ENCODE results near the gene IGF2BP1.

The IGF2BP1 gene

DNA sequence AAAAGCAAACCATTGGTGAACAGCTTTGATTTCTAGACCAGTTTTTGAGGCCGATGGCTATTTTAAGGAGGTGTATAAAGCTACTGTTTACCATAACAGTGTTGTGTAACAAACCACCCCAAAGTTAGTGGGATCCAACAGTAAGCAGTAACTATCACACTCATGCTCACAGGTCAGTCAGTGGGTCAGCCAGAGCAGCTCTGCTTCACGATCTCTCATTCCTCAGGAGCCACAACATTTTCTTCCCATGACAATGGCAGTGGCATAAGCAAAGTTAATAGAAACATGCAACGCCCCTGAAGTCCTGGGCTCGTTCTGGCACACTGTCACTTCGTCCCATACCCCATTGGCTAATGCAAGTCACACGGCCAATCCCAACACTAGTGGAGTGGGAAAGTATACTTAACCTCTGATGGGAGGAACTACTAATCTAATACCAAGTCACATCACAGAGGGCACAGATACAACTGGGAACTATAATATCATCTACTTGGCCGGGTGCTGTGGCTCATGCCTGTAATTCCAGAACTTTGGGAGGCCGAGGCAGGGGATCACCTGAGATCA lies 107.4 kb downstream of the IGF2BP1 start:
- no peak for DNase-seq
